Brain pericyte (primary cell): ENCODE measurements around the gene TMEM115.

Experiments used
- DNase-seq: peaks from one replicate; pipeline ENCODE4 v3.0.0-alpha.2; 2012; ENCODE audit warnings: low read depth, low spot score

The TMEM115 gene

DNA sequence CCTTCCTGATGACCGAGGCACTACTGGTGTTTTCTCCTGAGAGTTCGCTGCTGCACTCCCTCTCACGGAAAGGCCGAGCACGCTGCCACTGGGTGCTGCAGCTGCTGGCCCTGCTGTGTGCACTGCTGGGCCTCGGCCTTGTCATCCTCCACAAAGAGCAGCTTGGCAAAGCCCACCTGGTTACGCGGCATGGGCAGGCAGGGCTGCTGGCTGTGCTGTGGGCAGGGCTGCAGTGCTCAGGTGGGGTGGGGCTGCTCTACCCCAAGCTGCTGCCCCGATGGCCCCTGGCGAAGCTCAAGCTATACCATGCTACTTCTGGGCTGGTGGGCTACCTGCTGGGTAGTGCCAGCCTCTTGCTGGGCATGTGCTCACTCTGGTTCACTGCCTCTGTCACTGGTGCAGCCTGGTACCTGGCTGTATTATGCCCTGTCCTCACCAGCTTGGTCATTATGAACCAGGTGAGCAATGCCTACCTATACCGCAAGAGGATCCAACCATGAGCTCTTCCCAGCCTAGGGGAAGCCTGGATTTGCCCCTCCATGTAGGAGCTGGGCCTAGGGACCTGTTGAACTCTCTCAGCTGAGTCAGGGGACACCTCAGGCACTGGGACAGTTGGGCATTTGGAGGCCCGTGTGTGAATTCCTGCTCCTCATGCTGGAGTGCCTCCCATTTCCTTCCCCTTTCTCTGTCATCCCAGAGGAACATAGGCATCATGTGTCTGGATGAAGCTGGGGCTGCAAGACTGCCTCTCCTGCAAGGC, 5.9 kb downstream of the TMEM115 start:
- no peak for DNase-seq

DNA sequence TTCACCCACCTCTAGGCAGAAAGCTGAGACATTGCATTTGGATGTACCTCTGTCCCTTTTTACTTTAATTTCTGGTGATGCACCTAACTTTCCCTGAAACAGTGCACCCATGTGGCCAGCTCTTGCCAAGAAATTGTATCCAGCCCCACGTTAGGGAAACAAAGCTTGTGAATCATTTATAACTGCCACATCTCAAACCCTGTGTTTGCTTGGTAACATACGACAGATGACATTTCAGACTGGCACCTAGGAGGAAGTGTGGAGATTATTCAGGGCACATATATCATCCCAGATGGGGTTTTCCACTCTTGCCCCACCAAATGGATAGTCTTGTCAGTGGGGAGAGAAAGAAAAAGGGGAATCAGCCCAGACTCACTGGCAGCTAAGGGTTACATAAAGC, 6.5 kb downstream of the TMEM115 start:
- DNase-seq = no peak

DNA sequence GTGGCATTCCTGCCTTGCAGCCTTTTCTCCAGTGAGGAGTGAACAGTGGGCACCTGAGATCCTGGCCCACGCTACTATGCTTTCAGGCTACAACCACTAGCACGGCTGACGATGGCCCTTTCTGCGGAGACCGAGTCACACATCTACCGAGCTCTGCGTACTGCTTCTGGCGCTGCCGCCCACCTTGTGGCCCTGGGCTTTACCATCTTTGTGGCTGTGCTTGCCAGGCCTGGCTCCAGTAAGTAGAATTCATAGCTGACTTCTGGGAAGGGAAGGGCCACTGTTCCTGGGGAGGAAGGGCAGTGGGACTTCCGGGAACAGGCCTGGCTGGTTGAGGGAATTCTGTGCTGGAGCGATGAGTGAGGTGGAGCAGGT, 8.0 kb downstream of the TMEM115 start:
- DNase-seq = no peak

DNA sequence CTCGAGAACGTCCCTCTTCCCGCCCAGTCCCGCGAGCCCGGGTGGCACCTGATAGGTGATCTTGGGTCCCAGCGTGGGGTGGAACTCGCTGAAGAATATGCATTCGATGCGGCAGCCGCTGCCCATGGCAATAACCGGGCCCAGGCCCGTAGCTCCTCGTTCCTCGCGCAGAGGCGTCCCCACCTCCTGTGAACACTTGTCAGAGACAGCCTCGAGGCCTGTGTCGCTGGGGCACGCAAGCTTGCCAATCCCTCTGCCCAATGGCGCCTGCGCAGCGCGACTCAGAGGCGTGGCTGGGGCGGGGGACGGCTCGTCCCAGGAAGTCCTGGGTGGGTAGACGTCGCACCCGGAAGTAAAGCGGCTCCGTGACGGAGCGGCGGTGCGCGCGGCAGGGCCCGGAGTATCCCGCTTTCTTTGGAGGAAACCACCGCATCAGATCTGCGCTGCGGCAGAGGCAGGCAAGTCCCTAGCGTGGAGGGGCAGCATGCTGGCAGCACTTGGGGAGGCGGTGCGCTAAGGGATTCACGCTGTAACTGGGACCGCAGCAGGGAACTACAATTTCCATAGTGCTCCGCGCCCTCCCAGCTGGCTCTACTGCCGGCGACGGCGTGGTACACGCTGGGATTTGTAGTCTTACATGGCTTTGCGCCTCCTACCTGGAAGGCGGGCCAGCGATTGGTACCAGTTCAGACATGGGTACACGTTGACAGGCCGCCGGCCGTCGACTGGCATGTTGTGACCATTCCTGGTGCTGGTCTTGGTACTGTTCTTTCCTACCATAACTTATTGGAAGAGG, 8.6 kb downstream of the TMEM115 start, which contains the start of the genes CYB561D2 and NPRL2:
Gene CYB561D2, plus strand, starts transcription at position 336 of the 796 bp plus-strand sequence. CDS start 572 bp downstream, outside the sequence.
Gene NPRL2, minus strand, starts transcription at position 249 of the 796 bp plus-strand sequence. Its CDS starts 123 bp downstream, at position 126.
- peak; percentile 83 for DNase-seq

DNA sequence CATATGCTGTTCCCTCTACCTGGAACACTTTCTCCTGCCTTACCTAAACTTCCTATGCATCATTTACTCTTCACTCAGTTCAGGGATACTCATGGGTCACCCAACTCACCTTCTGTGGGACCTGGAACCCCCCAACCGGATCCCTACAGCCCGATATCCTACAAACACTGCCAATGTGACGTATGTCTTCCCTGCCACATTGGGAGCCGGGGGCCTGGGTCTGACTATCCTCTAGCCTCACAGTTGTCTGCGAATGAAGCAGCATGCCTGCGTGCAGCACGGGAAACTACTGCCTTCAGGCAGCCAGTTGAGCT, 9.2 kb downstream of the TMEM115 start:
- DNase-seq = no peak

DNA sequence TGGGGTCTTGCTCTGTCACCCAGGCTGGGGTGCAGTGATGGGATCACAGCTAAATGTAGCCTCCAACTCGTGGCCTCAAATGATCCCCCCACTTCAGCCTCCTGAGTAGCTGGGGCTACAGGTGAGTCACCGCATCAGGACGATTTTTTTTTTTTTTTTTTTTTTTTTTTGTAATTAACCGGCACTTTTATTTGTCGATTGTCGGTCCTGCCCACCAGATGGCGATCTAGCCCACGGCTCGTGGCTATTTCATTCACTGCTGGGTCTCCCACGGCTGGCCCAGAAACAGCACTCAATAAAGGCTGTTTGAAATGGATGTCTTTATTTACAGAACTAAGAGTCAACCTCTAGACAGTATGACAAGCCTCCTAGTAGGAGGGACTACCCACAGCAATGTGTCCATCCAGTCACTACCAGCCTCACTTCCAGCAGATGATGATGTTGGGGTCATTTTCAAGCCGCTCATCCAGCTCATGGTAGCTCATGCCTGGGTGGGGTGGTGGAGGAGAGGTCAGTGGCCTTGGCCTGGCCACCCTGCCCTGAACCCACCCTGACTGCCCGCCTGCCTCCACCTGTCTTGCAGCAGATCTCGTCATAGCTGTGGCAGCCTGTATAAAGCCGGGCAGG, 12.0 kb downstream of the TMEM115 start:
- no peak for DNase-seq

DNA sequence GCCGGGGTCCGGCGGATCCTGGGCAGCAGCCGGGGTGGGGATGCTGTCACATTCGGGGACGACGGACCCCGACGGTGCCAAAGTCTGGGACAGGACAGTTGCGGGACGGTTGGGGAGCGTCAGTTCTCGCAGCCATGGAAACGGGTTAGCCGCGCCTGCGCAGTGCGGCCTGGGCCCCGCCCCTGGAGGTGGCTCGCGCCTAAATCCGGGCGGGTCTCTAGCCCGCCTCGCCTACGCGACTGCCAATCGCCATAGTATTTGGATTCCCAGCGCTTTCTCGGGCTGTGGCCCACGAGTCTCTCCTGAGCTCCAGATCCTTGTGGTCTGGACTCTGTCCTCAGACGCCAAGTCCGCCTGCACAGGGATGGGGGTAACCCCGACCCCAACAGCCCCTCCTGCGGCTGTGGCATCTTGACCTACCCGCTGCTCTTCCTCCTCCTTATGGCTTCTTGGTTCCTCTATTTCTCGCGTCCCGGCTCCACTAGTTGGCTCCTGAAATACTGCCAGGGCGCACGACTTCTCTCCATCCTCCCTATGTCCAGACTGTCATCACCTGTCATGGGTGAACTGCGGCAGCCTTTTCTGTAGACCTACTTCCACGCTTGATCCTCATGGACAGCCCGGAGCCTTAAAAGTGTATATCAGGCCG, 13.6 kb downstream of the TMEM115 start, which contains the start of gene ZMYND10:
Gene ZMYND10, minus strand, starts transcription at position 147 of the 649 bp plus-strand sequence. CDS start 153 bp downstream, outside the sequence.
- no peak for DNase-seq

DNA sequence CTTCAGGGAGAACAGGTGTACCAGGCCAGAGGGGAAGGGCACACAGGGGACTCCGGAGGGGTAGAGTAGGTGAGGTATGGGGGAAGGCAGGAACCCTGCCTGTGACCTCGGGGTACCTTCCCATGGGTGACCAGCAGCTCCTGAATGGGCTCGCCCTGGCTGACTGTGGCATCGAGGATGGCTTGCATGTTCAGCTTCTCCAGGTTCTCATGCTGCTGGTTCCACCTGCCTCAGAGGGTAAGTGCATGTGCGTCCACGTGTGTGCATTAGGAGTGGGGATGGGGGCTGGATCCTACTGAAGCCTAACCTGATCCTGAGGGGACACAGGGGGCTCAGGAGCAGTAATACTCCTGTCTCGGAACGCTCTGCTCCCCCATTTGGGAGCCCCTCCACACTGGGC, 14.3 kb downstream of the TMEM115 start:
- DNase-seq = no peak

DNA sequence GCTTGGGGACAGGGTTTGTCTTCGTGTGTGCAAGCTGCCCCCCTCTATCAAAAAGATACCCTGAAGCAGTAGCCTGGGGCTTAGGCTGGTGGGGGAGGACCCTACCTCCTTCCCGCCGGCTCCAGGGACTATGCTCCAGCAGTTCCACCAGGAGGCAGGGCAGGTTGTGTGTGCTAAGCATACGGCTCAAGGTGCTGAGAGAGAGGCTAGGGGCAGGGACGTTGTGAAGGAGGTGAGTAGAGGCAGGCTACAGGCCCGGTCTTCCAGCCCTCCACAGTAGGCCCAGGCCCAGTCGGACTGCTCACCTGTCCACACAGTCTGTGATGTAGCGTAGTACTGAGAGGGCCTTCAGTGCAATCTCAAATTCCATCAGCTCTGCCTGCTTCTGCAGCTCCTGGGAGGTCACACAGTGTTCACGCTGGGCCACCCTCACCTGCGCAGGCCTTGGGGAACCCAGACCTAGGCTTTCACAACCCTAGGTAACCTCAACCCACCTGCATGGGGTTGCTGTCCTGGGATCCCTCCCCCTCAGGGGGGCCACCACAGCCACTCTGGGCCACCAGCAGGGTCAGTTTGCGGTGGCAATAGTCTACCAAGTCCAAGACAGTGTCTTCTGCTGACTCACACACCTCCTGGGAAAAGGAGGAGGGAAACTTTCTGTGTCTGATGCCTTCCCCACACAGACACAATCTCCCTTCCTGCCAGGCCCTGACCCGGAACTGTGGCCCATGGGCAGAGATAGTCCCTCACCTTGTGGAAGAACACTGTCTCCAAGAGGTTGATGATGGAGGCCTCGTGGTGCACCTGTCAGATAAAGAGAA, 16.3 kb downstream of the TMEM115 start:
- no peak for DNase-seq

DNA sequence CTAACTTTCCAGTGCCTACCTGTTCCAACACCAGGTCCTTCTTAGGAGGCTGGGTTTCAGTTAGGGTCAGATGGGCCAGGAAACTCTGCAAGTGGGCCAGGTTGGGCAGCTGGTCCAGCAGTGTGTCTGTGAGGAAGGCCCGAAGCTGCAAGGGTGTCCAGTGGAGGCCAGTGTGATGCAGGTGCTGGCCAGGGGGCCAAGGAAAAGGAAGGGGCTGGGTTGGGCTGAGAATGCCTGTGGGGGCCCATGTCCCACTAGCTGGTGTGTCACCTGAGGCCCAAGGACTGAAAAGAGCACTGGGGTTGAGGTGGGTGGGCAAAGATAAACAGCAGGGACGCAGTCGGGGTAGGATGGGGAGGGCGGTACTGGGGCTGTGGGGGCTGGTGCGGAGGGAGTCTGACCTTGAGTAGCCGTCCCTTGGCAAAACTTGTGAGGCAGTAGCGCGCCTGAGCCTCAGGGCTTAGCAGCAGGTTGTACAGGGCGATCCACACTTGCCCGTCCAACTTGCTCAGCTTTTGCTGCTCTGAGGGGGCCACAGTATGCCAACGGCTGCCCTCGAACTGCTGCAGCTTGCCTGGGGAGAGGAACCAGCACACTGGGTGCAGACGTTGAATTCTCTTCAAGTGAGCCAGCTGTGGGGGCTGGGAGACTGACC, 17.2 kb downstream of the TMEM115 start:
- no peak for DNase-seq

DNA sequence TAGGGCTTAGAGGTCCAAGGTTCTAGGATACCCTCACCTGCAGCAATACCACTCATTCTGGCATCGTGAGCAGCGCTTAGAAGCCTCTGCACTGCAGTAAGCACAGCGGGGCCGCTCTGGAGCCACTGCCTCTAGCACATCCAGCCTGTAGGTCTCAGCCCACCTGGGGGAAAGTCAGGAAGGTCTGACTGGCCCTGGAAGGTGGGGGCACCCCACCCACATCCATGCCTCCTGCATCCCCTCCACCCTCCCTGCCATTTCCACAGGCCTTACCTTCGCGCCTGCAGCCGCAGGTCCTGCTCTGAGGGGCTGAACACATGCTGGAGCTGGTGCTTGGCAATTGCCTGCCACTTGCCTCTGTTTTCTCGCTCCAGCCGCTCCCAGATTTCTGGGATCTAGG, 17.8 kb downstream of the TMEM115 start:
- DNase-seq = no peak

DNA sequence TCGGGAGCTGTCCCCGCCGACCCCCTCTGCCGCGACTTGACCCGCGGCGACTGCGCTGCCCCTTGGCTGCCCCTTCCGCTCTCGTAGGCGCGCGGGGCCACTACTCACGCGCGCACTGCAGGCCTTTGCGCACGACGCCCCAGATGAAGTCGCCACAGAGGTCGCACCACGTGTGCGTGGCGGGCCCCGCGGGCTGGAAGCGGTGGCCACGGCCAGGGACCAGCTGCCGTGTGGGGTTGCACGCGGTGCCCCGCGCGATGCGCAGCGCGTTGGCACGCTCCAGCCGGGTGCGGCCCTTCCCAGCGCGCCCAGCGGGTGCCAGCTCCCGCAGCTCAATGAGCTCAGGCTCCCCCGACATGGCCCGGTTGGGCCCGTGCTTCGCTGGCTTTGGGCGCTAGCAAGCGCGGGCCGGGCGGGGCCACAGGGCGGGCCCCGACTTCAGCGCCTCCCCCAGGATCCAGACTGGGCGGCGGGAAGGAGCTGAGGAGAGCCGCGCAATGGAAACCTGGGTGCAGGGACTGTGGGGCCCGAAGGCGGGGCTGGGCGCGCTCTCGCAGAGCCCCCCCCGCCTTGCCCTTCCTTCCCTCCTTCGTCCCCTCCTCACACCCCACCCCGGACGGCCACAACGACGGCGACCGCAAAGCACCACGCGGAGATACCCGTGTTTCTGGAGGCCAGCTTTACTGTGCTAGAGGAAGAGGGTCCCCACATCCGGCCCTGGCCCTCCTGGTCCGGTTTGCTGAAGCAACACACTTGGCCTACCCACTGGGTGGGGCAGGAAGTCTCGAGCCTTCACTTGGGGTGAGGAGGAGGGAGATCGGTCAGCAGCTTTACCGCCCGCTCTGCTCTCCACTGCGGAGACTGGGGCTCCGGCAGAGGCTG, 18.6 kb downstream of the TMEM115 start, which contains the start of gene RASSF1:
Gene RASSF1, minus strand, starts transcription at position 389 of the 882 bp plus-strand sequence. Its CDS starts 31 bp downstream, at position 358.
- DNase-seq = no peak

DNA sequence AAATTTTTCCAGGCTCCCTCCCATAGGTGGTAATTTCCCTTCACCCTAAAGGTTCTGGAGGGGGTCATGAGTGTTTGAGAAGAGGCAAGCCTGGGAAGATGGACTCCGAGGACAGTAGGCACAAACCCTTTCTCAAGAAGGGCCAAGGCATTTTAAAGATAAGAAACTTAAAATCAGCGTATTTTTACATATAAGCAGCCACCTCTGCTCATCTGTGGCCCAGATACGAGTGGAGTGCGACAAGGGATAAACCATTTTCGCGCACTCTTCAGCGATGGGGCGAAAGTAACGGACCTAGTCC, 19.2 kb downstream of the TMEM115 start:
- DNase-seq = no peak

DNA sequence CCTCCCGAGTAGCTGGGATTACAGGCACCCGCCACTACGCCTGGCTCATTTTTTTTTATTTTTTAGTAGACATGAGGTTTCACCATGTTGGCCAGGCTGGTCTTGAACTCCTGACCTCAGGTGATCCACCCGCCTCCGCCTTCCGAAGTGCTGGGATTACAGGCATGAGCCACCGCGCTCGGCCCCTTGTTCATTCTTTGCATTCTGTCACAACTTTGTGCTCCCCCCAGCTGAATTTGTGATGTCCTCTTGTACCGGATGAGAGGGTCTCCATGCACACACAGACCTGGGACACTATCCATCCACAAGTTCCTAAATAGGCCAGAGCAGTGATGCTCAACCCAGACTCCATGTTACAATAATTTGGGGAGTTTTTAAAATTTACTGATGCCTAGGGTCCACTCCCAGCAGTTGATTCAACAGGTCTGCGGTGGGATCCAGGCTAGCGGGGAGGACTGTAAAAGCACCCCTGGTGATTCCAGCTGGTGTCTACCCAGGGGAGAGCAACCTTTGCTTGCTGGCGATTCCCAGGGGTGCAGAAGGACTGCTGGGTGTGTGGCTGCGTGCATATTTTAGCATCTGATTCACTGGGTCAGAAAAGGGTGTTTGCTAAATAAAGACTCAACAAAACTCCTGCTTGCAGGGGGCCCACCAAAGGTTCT, 19.7 kb downstream of the TMEM115 start:
- no peak for DNase-seq

DNA sequence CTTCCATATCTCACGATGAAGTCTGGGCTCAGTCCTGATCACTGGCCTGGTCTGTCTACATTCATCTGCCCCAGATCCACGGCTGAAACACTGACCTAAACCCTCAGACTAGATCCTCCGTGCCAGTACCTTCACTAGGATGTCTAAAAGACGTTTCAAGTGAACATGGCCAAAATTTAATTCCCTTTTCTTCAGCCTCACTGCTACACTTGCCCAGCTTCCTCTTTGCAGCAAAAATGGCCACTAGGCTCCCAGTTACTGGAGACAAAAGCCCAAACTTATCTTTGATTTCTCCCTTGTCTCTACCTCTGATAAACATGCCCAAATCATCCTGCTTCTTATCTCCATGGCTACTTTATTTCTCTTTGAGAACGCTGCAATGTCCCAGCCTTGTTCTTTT, 20.4 kb downstream of the TMEM115 start:
- DNase-seq = no peak

DNA sequence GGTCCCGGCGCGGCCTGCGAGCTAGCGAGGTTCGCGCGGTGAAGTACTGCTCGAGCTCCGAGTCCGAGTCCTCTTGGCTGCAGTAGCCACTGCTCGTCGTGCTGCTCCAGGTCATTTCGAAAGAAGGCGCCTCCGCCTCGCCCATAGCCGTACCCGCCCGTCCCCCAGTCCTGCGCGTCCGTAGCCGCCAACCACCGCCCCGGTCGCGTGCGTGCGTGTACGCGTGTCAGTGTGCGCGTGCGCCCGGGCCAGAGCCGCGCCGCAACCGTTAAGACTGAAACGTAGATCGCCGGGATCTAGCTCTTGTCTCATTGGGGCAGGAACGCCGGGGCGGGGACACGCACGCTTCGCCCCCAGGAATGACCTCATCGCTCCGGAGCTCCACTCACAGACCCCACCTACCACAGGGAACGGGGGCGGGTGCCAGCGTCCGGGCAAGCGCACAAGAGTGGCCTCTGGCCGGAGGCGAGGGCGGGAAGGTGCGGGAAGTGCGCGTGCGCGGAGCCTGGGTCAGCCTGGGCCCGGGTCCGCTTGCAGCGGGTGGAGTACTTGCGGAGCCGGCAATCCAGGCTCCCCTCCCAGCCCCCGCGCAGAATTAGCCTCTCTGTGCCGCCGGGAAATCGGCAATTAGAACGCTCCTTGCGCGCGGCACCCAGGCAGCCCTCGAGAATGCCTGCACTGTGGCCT, 22.0 kb downstream of the TMEM115 start:
- peak; percentile 97 for DNase-seq

DNA sequence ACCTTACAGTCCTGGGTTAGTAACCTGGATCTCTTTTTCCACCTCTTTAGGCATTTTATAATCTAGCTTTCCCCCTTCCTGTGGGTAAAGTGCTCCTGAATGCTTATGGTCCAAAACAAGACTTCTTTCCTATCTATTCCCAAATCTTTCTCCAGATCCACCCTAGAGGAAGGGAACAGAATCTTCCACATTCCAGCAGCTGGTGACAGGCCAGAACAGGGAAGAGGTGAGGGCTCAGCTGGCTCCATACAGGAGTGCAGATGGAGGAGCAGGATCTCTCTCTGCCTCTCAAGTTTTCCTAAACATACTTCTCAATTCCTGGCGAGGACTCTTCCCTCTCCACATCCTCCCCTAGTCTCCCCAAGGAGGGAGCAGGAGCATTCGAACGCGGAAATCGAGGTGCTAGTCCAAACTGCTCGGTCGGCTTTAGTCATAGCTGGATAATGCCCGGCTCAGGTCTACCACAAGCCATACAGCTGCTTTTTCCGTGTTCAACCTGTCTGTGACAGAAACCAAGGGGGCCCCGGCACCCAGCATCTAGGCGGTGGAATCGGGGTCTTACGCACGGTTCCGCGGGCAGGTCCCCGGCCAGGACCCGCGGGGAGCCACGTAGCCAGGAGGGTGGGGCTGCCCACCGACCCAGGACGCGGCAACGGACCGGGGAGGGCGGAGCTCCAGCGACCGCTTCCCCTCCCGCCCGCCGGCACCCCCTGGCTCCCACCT, 22.7 kb downstream of the TMEM115 start:
- no peak for DNase-seq
